WTC11 (cell line): Measurements from ENCODE around the gene CDK5R2. TPM values are rescaled to one million over a fixed set of nuclear protein-coding genes. Genes with fewer than 3 reads are reported as not detected.

Source experiments
- AFF4 ChIP-seq: sonication (generic); formaldehyde crosslinking; IDR thresholded peaks from 2 replicates; pipeline ENCODE4 v1.8.1; 2023; ENCODE audit warnings: mild to moderate bottlenecking, missing genetic modification reagents, borderline replicate concordance
- ATF1 ChIP-seq: sonication (generic); formaldehyde crosslinking; IDR thresholded peaks from 2 replicates; pipeline ENCODE4 v1.8.1; 2023; ENCODE audit warnings: mild to moderate bottlenecking, moderate library complexity, missing genetic modification reagents
- ATF6 ChIP-seq: sonication (generic); formaldehyde crosslinking; IDR thresholded peaks from 2 replicates; pipeline ENCODE4 v1.8.1; 2023; ENCODE audit warnings: mild to moderate bottlenecking, missing genetic modification reagents
- ELF4 ChIP-seq: sonication (generic); formaldehyde crosslinking; IDR thresholded peaks from 2 replicates; pipeline ENCODE4 v1.8.1; 2022; ENCODE audit warnings: low read depth, mild to moderate bottlenecking, moderate library complexity, missing genetic modification reagents
- ERG ChIP-seq: fragments of 250-450 bp; sonication (Bioruptor Pico); IDR thresholded peaks from 2 replicates; pipeline ENCODE4 v1.8.0; 2021; ENCODE audit warnings: mild to moderate bottlenecking
- ESRRA ChIP-seq: sonication (generic); formaldehyde crosslinking; IDR thresholded peaks from 2 replicates; pipeline ENCODE4 v1.8.1; 2022; ENCODE audit warnings: mild to moderate bottlenecking, missing genetic modification reagents, borderline replicate concordance
- GABPB1 ChIP-seq: sonication (generic); formaldehyde crosslinking; IDR thresholded peaks from 2 replicates; pipeline ENCODE4 v1.8.1; 2023; ENCODE audit warnings: mild to moderate bottlenecking, missing genetic modification reagents
- GTF2I ChIP-seq: fragments of 250-450 bp; sonication (Bioruptor Pico); conservative IDR thresholded peaks from 2 replicates; pipeline ENCODE4 v1.4.0; 2021; ENCODE audit warnings: mild to moderate bottlenecking
- JUN ChIP-seq: sonication (generic); formaldehyde crosslinking; IDR thresholded peaks from 2 replicates; pipeline ENCODE4 v1.8.0; 2023; ENCODE audit warnings: mild to moderate bottlenecking, missing genetic modification reagents
- KAT7 ChIP-seq: sonication (generic); formaldehyde crosslinking; IDR thresholded peaks from 2 replicates; pipeline ENCODE4 v1.8.1; 2023; ENCODE audit warnings: missing genetic modification reagents, mild to moderate bottlenecking, borderline replicate concordance
- MYBL2 ChIP-seq: sonication (generic); formaldehyde crosslinking; IDR thresholded peaks from 2 replicates; pipeline ENCODE4 v1.8.1; 2023; ENCODE audit warnings: mild to moderate bottlenecking, moderate library complexity, missing genetic modification reagents
- NFYB ChIP-seq: sonication (generic); formaldehyde crosslinking; conservative IDR thresholded peaks from 2 replicates; pipeline ENCODE4 v1.8.0; 2022; ENCODE audit warnings: low read depth, missing genetic modification reagents
- NR1H2 ChIP-seq: sonication (generic); formaldehyde crosslinking; IDR thresholded peaks from 2 replicates; pipeline ENCODE4 v1.9.0; 2021; ENCODE audit warnings: mild to moderate bottlenecking, moderate library complexity, missing genetic modification reagents
- NR3C1 ChIP-seq: sonication (generic); formaldehyde crosslinking; conservative IDR thresholded peaks from 2 replicates; pipeline ENCODE4 v1.8.1; 2023; ENCODE audit warnings: low read depth, mild to moderate bottlenecking, missing genetic modification reagents
- OVOL2 ChIP-seq: fragments of 250-450 bp; sonication (Bioruptor Pico); IDR thresholded peaks from 2 replicates; pipeline ENCODE4 v1.9.0; 2021; ENCODE audit warnings: mild to moderate bottlenecking, borderline replicate concordance
- SMAD4 ChIP-seq: sonication (generic); formaldehyde crosslinking; IDR thresholded peaks from 2 replicates; pipeline ENCODE4 v1.8.0; 2022; ENCODE audit warnings: mild to moderate bottlenecking, missing genetic modification reagents
- SP1 ChIP-seq: sonication (generic); formaldehyde crosslinking; conservative IDR thresholded peaks from 2 replicates; pipeline ENCODE4 v1.8.1; 2022; ENCODE audit warnings: missing genetic modification reagents
- TCF7 ChIP-seq: sonication (generic); formaldehyde crosslinking; IDR thresholded peaks from 2 replicates; pipeline ENCODE4 v1.8.0; 2022; ENCODE audit warnings: mild to moderate bottlenecking, low read depth, missing genetic modification reagents, moderate library complexity
- TEAD1 ChIP-seq: sonication (generic); formaldehyde crosslinking; IDR thresholded peaks from 2 replicates; pipeline ENCODE4 v1.8.0; 2022; ENCODE audit warnings: mild to moderate bottlenecking, missing genetic modification reagents
- TEAD4 ChIP-seq: sonication (generic); formaldehyde crosslinking; IDR thresholded peaks from 2 replicates; pipeline ENCODE4 v1.8.0; 2022; ENCODE audit warnings: mild to moderate bottlenecking, missing genetic modification reagents
- TP53 ChIP-seq: sonication (generic); formaldehyde crosslinking; IDR thresholded peaks from 2 replicates; pipeline ENCODE4 v1.8.1; 2023; ENCODE audit warnings: mild to moderate bottlenecking, missing genetic modification reagents
- USF1 ChIP-seq: sonication (generic); formaldehyde crosslinking; IDR thresholded peaks from 2 replicates; pipeline ENCODE4 v1.8.0; 2022; ENCODE audit warnings: mild to moderate bottlenecking, missing genetic modification reagents
- ZNF219 ChIP-seq: sonication (generic); formaldehyde crosslinking; IDR thresholded peaks from 2 replicates; pipeline ENCODE4 v1.8.0; 2023; ENCODE audit warnings: missing genetic modification reagents, mild to moderate bottlenecking, borderline replicate concordance
- ZNF263 ChIP-seq: sonication (generic); formaldehyde crosslinking; IDR thresholded peaks from 2 replicates; pipeline ENCODE4 v1.8.1; 2022; ENCODE audit warnings: low read depth, mild to moderate bottlenecking, moderate library complexity, missing genetic modification reagents
- ZNF532 ChIP-seq: fragments of 250-450 bp; sonication (Bioruptor Pico); IDR thresholded peaks from 2 replicates; pipeline ENCODE4 v1.9.0; 2021; ENCODE audit warnings: mild to moderate bottlenecking, borderline replicate concordance
- total RNA-seq: library from RNA; stranded (reverse); gene quantifications from 3 replicates; pipeline ENCODE4 v1.2.3, GENCODE V29; 2021
- TF ChIP-seq, protein P1 (sequence below): fragments of 200-600 bp; IDR thresholded peaks from 2 replicates; pipeline ENCODE4 v1.8.0; 2022; ENCODE audit warnings: antibody characterized with exemption

CDK5R2 gene
- total RNA-seq, 1 experiment from 2014 or later, result 0.26 TPM

DNA sequence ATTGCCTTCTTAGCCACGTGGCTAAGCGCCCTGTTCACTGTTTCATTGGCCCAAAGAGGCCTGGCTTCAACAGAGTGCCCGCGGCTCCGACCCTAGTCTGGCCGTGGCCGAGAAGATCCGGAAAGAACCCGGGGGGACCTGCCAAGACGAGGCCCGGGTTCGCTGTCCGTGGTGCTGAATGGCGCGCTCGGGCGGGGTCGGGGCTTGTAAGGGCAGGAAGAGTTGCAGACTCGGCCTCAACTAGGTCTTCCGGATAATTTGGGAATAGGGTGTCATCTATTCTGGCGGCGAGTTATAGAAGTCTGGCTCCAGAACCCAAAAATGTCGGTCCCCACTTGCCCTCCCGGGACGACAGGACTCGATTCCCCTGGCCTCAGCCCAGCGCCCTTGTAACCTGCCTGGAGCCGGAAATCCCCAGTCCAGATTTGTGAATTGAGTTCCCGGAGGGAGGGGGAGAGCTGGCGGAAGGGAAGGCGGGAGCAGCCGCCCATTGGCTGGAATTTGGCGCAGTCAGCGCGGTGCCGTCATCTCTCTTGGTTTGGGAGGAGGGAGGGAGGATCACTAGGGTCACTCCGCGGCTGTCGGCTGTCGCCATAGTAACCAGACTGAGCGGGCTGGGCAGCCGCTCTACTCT lies 3.5 kb downstream of the CDK5R2 start (continued):
- TF ChIP-seq ZNF532 (CRISPR knock-in tag) (no peak), ZNF219 (CRISPR knock-in tag) (peak; percentile 60; the same call in 1 of the 2 replicates), TEAD4 (0 out of 2 replicates have a peak, but pooled peaks have one; percentile 66), ESRRA (CRISPR knock-in tag) (peak; percentile 94), USF1 (CRISPR knock-in tag) (peak; percentile 80), OVOL2 (CRISPR knock-in tag) (no peak), ERG (CRISPR knock-in tag) (no peak), SMAD4 (CRISPR knock-in tag) (peak; percentile 92), MYBL2 (CRISPR knock-in tag) (peak; percentile 93), ELF4 (peak; percentile 84; the same call in 1 of the 2 replicates), GTF2I (CRISPR knock-in tag) (no peak), ATF1 (CRISPR knock-in tag) (no peak), TCF7 (CRISPR knock-in tag) (peak; percentile 89; the same call in 1 of the 2 replicates), TEAD1 (CRISPR knock-in tag) (peak; percentile 97), NR1H2 (CRISPR knock-in tag) (peak; percentile 57; the same call in 1 of the 2 replicates), ZNF263 (CRISPR knock-in tag) (no peak), NR3C1 (CRISPR knock-in tag) (0 out of 2 replicates have a peak, but pooled peaks have one; percentile 55), AFF4 (peak; percentile 76; the same call in 1 of the 2 replicates), KAT7 (CRISPR knock-in tag) (0 out of 2 replicates have a peak, but pooled peaks have one; percentile 57), GABPB1 (CRISPR knock-in tag) (peak; percentile 66), JUN (peak; percentile 95), NFYB (CRISPR knock-in tag) (peak; percentile 63), TP53 (CRISPR knock-in tag) (peak; percentile 79; the same call in 1 of the 2 replicates), SP1 (CRISPR knock-in tag) (0 out of 2 replicates have a peak, but pooled peaks have one; percentile 27), ATF6 (CRISPR knock-in tag) (no peak)
- TF ChIP-seq, protein P1, sequence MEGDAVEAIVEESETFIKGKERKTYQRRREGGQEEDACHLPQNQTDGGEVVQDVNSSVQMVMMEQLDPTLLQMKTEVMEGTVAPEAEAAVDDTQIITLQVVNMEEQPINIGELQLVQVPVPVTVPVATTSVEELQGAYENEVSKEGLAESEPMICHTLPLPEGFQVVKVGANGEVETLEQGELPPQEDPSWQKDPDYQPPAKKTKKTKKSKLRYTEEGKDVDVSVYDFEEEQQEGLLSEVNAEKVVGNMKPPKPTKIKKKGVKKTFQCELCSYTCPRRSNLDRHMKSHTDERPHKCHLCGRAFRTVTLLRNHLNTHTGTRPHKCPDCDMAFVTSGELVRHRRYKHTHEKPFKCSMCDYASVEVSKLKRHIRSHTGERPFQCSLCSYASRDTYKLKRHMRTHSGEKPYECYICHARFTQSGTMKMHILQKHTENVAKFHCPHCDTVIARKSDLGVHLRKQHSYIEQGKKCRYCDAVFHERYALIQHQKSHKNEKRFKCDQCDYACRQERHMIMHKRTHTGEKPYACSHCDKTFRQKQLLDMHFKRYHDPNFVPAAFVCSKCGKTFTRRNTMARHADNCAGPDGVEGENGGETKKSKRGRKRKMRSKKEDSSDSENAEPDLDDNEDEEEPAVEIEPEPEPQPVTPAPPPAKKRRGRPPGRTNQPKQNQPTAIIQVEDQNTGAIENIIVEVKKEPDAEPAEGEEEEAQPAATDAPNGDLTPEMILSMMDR, result no peak
